MCF 10A (cell line): ENCODE measurements around the gene DLEC1. TPM values are rescaled to one million over a fixed set of nuclear protein-coding genes. Genes with fewer than 3 reads are reported as not detected.
A peak's percentile ranks its signal among the peaks of the same experiment; 100 is the strongest.

Experiments used
- Bru-seq: library from RNA; stranded (reverse); fragments of 400-500 nt; gene quantifications from one replicate; lab custom pipeline; 2021; lab: Mats Ljungman, UMichigan
- BruChase-seq, 2 experiments: library from RNA; stranded (reverse); fragments of 400-500 nt; gene quantifications; one replicate each; lab custom pipeline; 2021; lab: Mats Ljungman, UMichigan
- BruUV-seq: library from RNA; stranded (reverse); fragments of 400-500 nt; replicated peaks from 2 replicates; lab custom pipeline; 2021; lab: Mats Ljungman, UMichigan
- CTCF ChIA-PET: fragments of 300-600 bp; sonication (Branson Sonifier 250); formaldehyde crosslinking; extraction: SDS; loops from one replicate; lab custom pipeline; 2021; ENCODE audit warnings: antibody characterized with exemption, inconsistent platforms; lab: Yijun Ruan, JAX
- POLR2A ChIA-PET: fragments of 300-600, 350-650 bp; sonication (Branson Sonifier 250); formaldehyde crosslinking; extraction: SDS; loops from one replicate; lab custom pipeline; 2020; ENCODE audit warnings: antibody characterized with exemption, inconsistent platforms; lab: Yijun Ruan, JAX
- DNase-seq: peaks from one replicate; pipeline ENCODE4 v3.0.0-alpha.2; 2018; ENCODE audit not compliant: unreplicated experiment
- H3K27ac Mint-ChIP-seq: one replicate; pipeline ENCODE4 v1.8.0; 2022; ENCODE audit warnings: mild to moderate bottlenecking, low read depth, mixed read lengths; ENCODE audit not compliant: unreplicated experiment
- H3K27me3 Mint-ChIP-seq: one replicate; pipeline ENCODE4 v1.8.0; 2022; ENCODE audit warnings: mixed read lengths; ENCODE audit not compliant: insufficient read depth, unreplicated experiment
- H3K36me3 Mint-ChIP-seq: one replicate; pipeline ENCODE4 v1.8.0; 2022; ENCODE audit warnings: mild to moderate bottlenecking, moderate library complexity, mixed read lengths; ENCODE audit not compliant: insufficient read depth, unreplicated experiment
- H3K4me1 Mint-ChIP-seq: one replicate; pipeline ENCODE4 v1.8.0; 2022; ENCODE audit warnings: mixed read lengths; ENCODE audit not compliant: insufficient read depth, unreplicated experiment
- H3K4me3 Mint-ChIP-seq: one replicate; pipeline ENCODE4 v1.8.0; 2022; ENCODE audit warnings: mild to moderate bottlenecking, moderate library complexity, mixed read lengths; ENCODE audit not compliant: unreplicated experiment
- H3K9me3 Mint-ChIP-seq: one replicate; pipeline ENCODE4 v1.8.0; 2022; ENCODE audit warnings: mixed read lengths; ENCODE audit not compliant: unreplicated experiment
- CTCF ChIP-seq: fragments of 200-600 bp; IDR thresholded peaks from one replicate; pipeline ENCODE4 v1.8.0; 2022; ENCODE audit warnings: antibody characterized with exemption, mild to moderate bottlenecking; ENCODE audit not compliant: unreplicated experiment
- intact Hi-C: fragments of 100-400 bp; cut with micrococcal nuclease; formaldehyde crosslinking; loops from 2 replicates; pipeline ENCODE4 v1.14.1; 2022
- long read RNA-seq: library from polyadenylated mRNA; stranded (forward); transcript quantifications from one replicate; pipeline ENCODE4 v2.0.0, GENCODE V29; 2022
- total RNA-seq: library from RNA; stranded (reverse); gene quantifications from 2 replicates; pipeline ENCODE4 v1.2.3, GENCODE V29; 2022

The DLEC1 gene
- total RNA-seq = 1.3 TPM in 1 of 2 replicates, not detected in the other
- Bru-seq, nascent RNA = percentile 17 among the genes with signal in this experiment
- percentile 11 among the genes with signal in this experiment for BruChase-seq, experiment 1, labeled RNA remaining after a 6-hour chase
- BruChase-seq, experiment 2, labeled RNA remaining after a 2-hour chase = percentile 18 among the genes with signal in this experiment
- long read RNA-seq = 0 reads

- H3K27me3 Mint-ChIP-seq = no peaks in the 10 kb centered on the region
- H3K36me3 Mint-ChIP-seq = no peaks in the 10 kb centered on the region
- H3K4me1 Mint-ChIP-seq = no peaks in the 10 kb centered on the region
- H3K9me3 Mint-ChIP-seq = no peaks in the 10 kb centered on the region
- BruUV-seq = no TSS peak
- H3K27ac Mint-ChIP-seq = no peak within 1 kb of the TSS
- ChIA-PET CTCF (interaction anchor here (0.6 to 0.9 kb wide), 3 partner anchors 22 to 183 kb away, joined by 3 read pairs; no protein-coding TSS in a partner anchor), POLR2A (no interaction called here)
- DNase-seq = no peak
- TF ChIP-seq CTCF = no peak
- intact Hi-C loops = no loop called here
- no peak within 1 kb of the TSS for H3K4me3 Mint-ChIP-seq
These were observed at the start of gene DLEC1 for GRCh38 chr3:38039101-38039898. Gene DLEC1, plus strand, starts transcription at chr3:38039208. Its CDS starts 18 bp downstream, at chr3:38039226.

- BruUV-seq = no TSS peak
- Mint-ChIP-seq H3K4me1 (peaks cover 13% of the 10 kb centered on the region), H3K27me3 (no peaks in the 10 kb centered on the region), H3K4me3 (no peak overlapping the region), H3K36me3 (peaks cover 9% of the 10 kb centered on the region), H3K27ac (no peak overlapping the region), H3K9me3 (no peaks in the 10 kb centered on the region)
- intact Hi-C loops = no loop called here
- TF ChIP-seq CTCF = no peak
- ChIA-PET CTCF (interaction anchor here (0.6 to 0.9 kb wide), 2 partner anchors 10 to 15 kb away, joined by 3 read pairs; no protein-coding TSS in a partner anchor), POLR2A (no interaction called here)
- DNase-seq = no peak
These were observed 49.1 kb upstream of the DLEC1 start for GRCh38 chr3:37989821-37990480.

GRCh38 chr3:37990527-37990926 is 48.5 kb upstream of the DLEC1 start, which contains the start of gene VILL:
Gene VILL, plus strand, starts transcription at chr3:37990786. Its CDS starts 2,887 bp downstream, at chr3:37993673.
- ChIA-PET CTCF (interaction anchor here (0.6 kb wide), 1 partner anchor 11 kb away, joined by 3 read pairs; no protein-coding TSS in a partner anchor), POLR2A (no interaction called here)
- H3K36me3 Mint-ChIP-seq = peaks cover 5% of the 10 kb centered on the region
- no peak within 1 kb of the TSS for H3K4me3 Mint-ChIP-seq
- no peaks in the 10 kb centered on the region for H3K27me3 Mint-ChIP-seq
- H3K4me1 Mint-ChIP-seq = peaks cover 13% of the 10 kb centered on the region
- intact Hi-C loops = no loop called here
- BruUV-seq = no TSS peak
- H3K27ac Mint-ChIP-seq = no peak within 1 kb of the TSS
- H3K9me3 Mint-ChIP-seq = no peaks in the 10 kb centered on the region
- DNase-seq = peak; percentile 45
- no peak for TF ChIP-seq CTCF

GRCh38 chr3:37991109-37991508 is 47.9 kb upstream of the DLEC1 start:
- intact Hi-C loops = no loop called here
- Mint-ChIP-seq H3K27ac (no peak overlapping the region), H3K36me3 (no peaks in the 10 kb centered on the region), H3K9me3 (no peaks in the 10 kb centered on the region), H3K27me3 (no peaks in the 10 kb centered on the region), H3K4me3 (no peak overlapping the region), H3K4me1 (peaks cover 13% of the 10 kb centered on the region)
- DNase-seq = no peak
- no TSS peak for BruUV-seq
- ChIA-PET CTCF (no interaction called here), POLR2A (interaction anchor here (0.6 kb wide), 1 partner anchor 1463 kb away, joined by 3 read pairs; no protein-coding TSS in a partner anchor)
- TF ChIP-seq CTCF = no peak
